MM.1S (cell line): ENCODE results near the gene CIB2.

Source experiments
- CTCF ChIP-seq: fragments of 300-600 bp; sonication (generic); IDR thresholded peaks from 2 replicates; pipeline ENCODE4 v1.5.1; 2016; ENCODE audit warnings: antibody characterized with exemption, low read length, mixed read lengths
- EZH2 ChIP-seq: fragments of 300-600 bp; sonication (generic); optimal IDR thresholded peaks from 2 replicates; pipeline ENCODE3; 2017; ENCODE audit warnings: low read depth, mild to moderate bottlenecking, antibody characterized with exemption, low read length, mixed read lengths
- EZH2phosphoT487 ChIP-seq: fragments of 300-600 bp; sonication (generic); IDR thresholded peaks from 2 replicates; pipeline ENCODE4 v1.6.1; 2018; ENCODE audit warnings: antibody characterized with exemption, low read length

GRCh38 chr15:78065973-78066946 is 65.0 kb downstream of the CIB2 start:
- TF ChIP-seq CTCF, result no peak
- no peak for TF ChIP-seq EZH2
- TF ChIP-seq EZH2phosphoT487, result no peak
